Osteoblast (primary cell): ENCODE data around the gene SPTAN1. TPM values are rescaled to one million over a fixed set of nuclear protein-coding genes. Genes with fewer than 3 reads are reported as not detected.

Experiments used
- DNase-seq: peaks from one replicate; pipeline ENCODE4 v3.0.0; 2011; ENCODE audit warnings: low spot score, mixed read lengths; ENCODE audit not compliant: insufficient read length; ENCODE audit errors: missing footprints
- H2AFZ ChIP-seq: 2 replicates; pipeline ENCODE4 v1.6.0; 2011; ENCODE audit warnings: mild to moderate bottlenecking, low read length
- H3K27ac ChIP-seq: 2 replicates; pipeline ENCODE4 v1.5.1; 2011; ENCODE audit warnings: mild to moderate bottlenecking, low read depth, low read length, moderate library complexity
- H3K27me3 ChIP-seq: 2 replicates; pipeline ENCODE4 v1.6.0; 2012; ENCODE audit warnings: mild to moderate bottlenecking, control low read depth, inconsistent platforms, low read length, moderate library complexity; ENCODE audit not compliant: insufficient read depth
- H3K36me3 ChIP-seq: 2 replicates; pipeline ENCODE4 v1.5.1; 2011; ENCODE audit warnings: mild to moderate bottlenecking, low read length, control low read depth, moderate library complexity; ENCODE audit not compliant: insufficient read depth
- H3K4me1 ChIP-seq: 2 replicates; pipeline ENCODE4 v1.5.1; 2011; ENCODE audit warnings: mild to moderate bottlenecking, low read length, control low read depth, moderate library complexity; ENCODE audit not compliant: insufficient read depth
- H3K4me2 ChIP-seq: 2 replicates; pipeline ENCODE4 v1.6.0; 2011; ENCODE audit warnings: mild to moderate bottlenecking, low read length; ENCODE audit not compliant: insufficient read depth
- H3K4me3 ChIP-seq: fragments of 200-600 bp; sonication (generic); 3 replicates; pipeline ENCODE4 v1.5.1; 2012; ENCODE audit warnings: mild to moderate bottlenecking, low read length, inconsistent platforms; ENCODE audit not compliant: insufficient read depth
- H3K79me2 ChIP-seq: 2 replicates; pipeline ENCODE4 v1.6.0; 2012; ENCODE audit warnings: mild to moderate bottlenecking, low read length, control low read depth, inconsistent platforms; ENCODE audit not compliant: insufficient read depth
- H3K9me3 ChIP-seq: 2 replicates; pipeline ENCODE4 v1.5.1; 2011; ENCODE audit warnings: low read depth, low read length, control low read depth
- H4K20me1 ChIP-seq: 2 replicates; pipeline ENCODE4 v1.6.0; 2012; ENCODE audit warnings: mild to moderate bottlenecking, low read length, control low read depth; ENCODE audit not compliant: insufficient read depth
- total RNA-seq: library from RNA; depleted of rRNA; stranded (reverse); fragments of >200 nt; gene quantifications from 2 replicates; pipeline ENCODE4 v1.2.3, GENCODE V29; 2012
- TF ChIP-seq, protein P1 (sequence below): IDR thresholded peaks from 2 replicates; pipeline ENCODE4 v1.5.1; 2011; ENCODE audit warnings: mild to moderate bottlenecking, low read depth, low read length, moderate library complexity; ENCODE audit errors: extremely low read depth

SPTAN1 gene
- total RNA-seq, 1 donor = 354 TPM

DNA sequence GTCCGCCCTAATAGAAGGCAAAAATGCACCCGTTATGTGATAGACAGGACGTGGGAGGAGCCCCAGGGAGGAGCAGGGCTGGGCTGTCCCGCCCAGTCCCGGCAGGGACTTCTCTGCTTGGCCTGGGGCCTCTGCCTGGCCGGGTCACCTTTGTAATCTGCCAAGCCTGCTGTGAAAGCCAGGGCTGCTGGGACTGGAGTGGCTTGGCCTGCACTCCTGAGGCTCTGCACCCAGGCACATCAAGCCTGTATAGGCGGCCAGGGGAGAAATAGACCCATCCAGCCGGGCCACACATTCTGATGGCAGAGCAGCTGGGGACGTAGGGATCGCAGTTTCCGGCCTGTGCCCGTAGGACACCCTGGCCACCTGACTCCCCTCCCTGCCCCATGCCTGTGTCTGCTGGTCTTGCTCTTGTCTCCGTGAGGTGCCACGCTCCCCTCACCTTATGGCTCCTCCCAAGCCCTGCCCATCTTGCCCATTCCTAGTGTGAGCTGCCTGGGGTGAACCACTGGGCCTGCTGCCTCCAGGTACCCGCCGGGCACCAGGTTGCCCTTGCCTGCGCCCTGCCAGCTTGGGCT, 76.2 kb downstream of the SPTAN1 start:
- no peak overlapping the region for H2AFZ ChIP-seq
- H3K4me3 ChIP-seq = no peak overlapping the region
- peaks cover 2% of the 10 kb centered on the region for H3K79me2 ChIP-seq
- H3K9me3 ChIP-seq = no peaks in the 10 kb centered on the region
- H3K36me3 ChIP-seq = peaks cover 90% of the 10 kb centered on the region
- peaks cover 28% of the 10 kb centered on the region for H4K20me1 ChIP-seq
- H3K27me3 ChIP-seq = no peaks in the 10 kb centered on the region
- TF ChIP-seq, protein P1, sequence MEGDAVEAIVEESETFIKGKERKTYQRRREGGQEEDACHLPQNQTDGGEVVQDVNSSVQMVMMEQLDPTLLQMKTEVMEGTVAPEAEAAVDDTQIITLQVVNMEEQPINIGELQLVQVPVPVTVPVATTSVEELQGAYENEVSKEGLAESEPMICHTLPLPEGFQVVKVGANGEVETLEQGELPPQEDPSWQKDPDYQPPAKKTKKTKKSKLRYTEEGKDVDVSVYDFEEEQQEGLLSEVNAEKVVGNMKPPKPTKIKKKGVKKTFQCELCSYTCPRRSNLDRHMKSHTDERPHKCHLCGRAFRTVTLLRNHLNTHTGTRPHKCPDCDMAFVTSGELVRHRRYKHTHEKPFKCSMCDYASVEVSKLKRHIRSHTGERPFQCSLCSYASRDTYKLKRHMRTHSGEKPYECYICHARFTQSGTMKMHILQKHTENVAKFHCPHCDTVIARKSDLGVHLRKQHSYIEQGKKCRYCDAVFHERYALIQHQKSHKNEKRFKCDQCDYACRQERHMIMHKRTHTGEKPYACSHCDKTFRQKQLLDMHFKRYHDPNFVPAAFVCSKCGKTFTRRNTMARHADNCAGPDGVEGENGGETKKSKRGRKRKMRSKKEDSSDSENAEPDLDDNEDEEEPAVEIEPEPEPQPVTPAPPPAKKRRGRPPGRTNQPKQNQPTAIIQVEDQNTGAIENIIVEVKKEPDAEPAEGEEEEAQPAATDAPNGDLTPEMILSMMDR = no peak
- peak overlapping the region; percentile 33 for H3K27ac ChIP-seq
- H3K4me1 ChIP-seq = no peaks in the 10 kb centered on the region
- DNase-seq = no peak
- H3K4me2 ChIP-seq = no peak overlapping the region

DNA sequence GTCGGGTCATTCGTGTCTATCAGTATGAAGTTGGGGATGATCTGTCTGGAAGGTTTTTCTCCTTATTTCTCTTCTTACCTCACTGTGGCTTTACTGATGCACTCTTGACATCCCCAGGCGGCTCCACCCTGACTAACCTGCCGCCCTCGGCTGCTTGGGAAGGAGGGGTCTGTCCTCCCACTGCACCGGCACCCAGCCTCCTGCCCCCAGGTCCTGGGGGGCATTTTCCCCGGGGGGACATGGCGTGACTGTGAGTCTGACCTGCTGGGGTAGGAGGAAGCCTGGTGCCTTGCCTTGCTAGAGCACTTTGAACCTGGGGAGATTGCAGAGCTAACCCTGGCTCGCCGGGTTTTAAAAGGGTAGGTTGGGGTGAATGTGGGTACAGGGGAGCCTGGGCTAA, 76.7 kb downstream of the SPTAN1 start:
- no peak overlapping the region for H3K4me3 ChIP-seq
- H4K20me1 ChIP-seq = peaks cover 28% of the 10 kb centered on the region
- no peak overlapping the region for H2AFZ ChIP-seq
- H3K79me2 ChIP-seq = peaks cover 2% of the 10 kb centered on the region
- TF ChIP-seq, protein P1 = no peak
- no peaks in the 10 kb centered on the region for H3K4me1 ChIP-seq
- H3K36me3 ChIP-seq = peaks cover 91% of the 10 kb centered on the region
- H3K27ac ChIP-seq = peak overlapping the region; percentile 45
- no peak for DNase-seq
- no peaks in the 10 kb centered on the region for H3K27me3 ChIP-seq
- no peak overlapping the region for H3K4me2 ChIP-seq
- no peaks in the 10 kb centered on the region for H3K9me3 ChIP-seq

DNA sequence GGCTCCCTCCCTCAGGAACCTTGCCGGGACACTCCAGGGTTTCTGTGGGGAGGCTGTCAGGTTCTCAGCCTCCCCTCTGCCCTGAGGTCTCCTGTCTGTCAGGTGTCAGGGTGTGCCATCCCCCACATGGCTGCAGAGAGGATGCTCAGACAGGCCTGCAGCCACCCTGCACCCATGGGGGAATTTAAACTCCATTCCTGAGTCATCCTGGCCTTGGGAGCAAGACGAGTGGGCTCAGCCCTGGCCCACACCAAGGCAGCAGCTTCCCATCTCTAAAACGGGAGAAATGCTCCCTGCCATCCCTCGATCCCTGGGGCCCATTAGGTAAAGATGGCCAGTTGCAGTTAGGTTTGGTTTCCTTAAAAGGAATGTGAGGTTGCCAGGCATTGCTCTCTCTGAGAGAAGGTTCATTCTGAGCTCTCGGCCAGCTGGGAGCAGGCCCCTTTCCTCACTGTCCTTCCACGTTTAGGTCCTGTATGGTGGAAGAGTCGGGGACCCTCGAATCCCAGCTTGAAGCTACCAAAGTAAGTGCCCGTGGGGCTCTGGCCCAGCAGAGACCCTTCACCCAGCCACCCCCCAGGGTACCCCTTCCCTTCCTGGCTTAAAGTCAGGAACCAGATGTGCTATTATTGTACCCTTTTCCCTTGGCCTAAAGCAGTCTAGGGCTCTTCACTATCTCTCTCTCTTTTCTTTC, 77.6 kb downstream of the SPTAN1 start:
- no peak overlapping the region for H2AFZ ChIP-seq
- H3K27me3 ChIP-seq = no peaks in the 10 kb centered on the region
- H3K27ac ChIP-seq = peak overlapping the region; percentile 45
- DNase-seq = peak; percentile 90
- H3K4me1 ChIP-seq = peaks cover 6% of the 10 kb centered on the region
- H3K9me3 ChIP-seq = no peaks in the 10 kb centered on the region
- H3K79me2 ChIP-seq = peaks cover 2% of the 10 kb centered on the region
- H3K4me3 ChIP-seq = no peak overlapping the region
- H3K4me2 ChIP-seq = no peak overlapping the region
- TF ChIP-seq, protein P1 = no peak
- peaks cover 91% of the 10 kb centered on the region for H3K36me3 ChIP-seq
- peaks cover 28% of the 10 kb centered on the region for H4K20me1 ChIP-seq

DNA sequence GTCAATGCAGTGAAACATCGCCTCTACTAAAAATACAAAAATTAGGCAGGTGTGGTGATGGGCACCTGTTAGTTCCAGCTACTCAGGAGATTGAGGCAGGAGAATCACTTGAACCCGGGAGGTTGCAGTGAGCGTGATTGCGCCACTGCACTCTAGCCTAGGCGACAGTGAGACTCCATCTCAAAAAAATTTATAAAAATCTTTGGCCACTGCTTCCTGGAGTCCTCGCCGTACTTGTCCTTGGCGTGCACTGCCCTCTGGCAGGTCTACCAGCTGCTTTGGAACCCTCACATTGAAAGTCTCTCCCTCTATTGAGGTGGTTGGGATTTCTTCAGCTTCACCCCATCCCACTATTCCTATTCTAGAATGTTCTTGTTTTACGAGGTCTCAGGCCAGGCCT, 79.2 kb downstream of the SPTAN1 start:
- Histone ChIP-seq H3K9me3 (no peaks in the 10 kb centered on the region), H3K4me3 (no peak overlapping the region), H3K4me1 (peaks cover 18% of the 10 kb centered on the region), H2AFZ (no peak overlapping the region), H4K20me1 (peaks cover 24% of the 10 kb centered on the region), H3K36me3 (peaks cover 76% of the 10 kb centered on the region), H3K27me3 (no peaks in the 10 kb centered on the region), H3K79me2 (peaks cover 2% of the 10 kb centered on the region), H3K27ac (no peak overlapping the region), H3K4me2 (no peak overlapping the region)
- DNase-seq = no peak
- TF ChIP-seq, protein P1 = no peak
